SK-N-SH (cell line): ENCODE measurements around the gene ZNF438. TPM values are rescaled to one million over a fixed set of nuclear protein-coding genes. Genes with fewer than 3 reads are reported as not detected.

Experiments used
- CTCF ChIA-PET: fragments of 300-600, 350-600 bp; formaldehyde crosslinking; extraction: SDS; loops from one replicate; lab custom pipeline; 2021; lab: Yijun Ruan, JAX
- POLR2A ChIA-PET: fragments of 350-600 bp; sonication (Branson Sonifier 250); formaldehyde crosslinking; extraction: SDS; loops from one replicate; lab custom pipeline; 2020; ENCODE audit warnings: antibody characterized with exemption, inconsistent platforms; lab: Yijun Ruan, JAX
- DNase-seq: peaks from one replicate; pipeline ENCODE4 v3.0.0; 2012
- H2AFZ ChIP-seq: fragments of 200-600 bp; sonication (generic); 2 replicates; pipeline ENCODE4 v1.8.1; 2016; ENCODE audit warnings: antibody characterized with exemption, mild to moderate bottlenecking, low read depth
- H3F3A ChIP-seq: fragments of 200-600 bp; sonication (generic); replicated peaks from 2 replicates; pipeline ENCODE3; 2016; ENCODE audit warnings: antibody characterized with exemption, mild to moderate bottlenecking; ENCODE audit not compliant: insufficient read depth
- H3K27ac ChIP-seq, 2 experiments: fragments of 200-500 bp in 1 of 2; fragments of 200-600 bp in 1 of 2; sonication (Bioruptor generic) in 1 of 2; sonication (generic), shearing (Covaris generic) in 1 of 2; 2 replicates each; pipeline versions ENCODE4 v1.5.1 to v1.6.1; 2014 to 2016; ENCODE audit warnings: low read depth in 2 of 2, inconsistent platforms in 1 of 2, low read length in 1 of 2, mild to moderate bottlenecking in 1 of 2, mixed read lengths in 1 of 2
- H3K27me3 ChIP-seq: fragments of 200-600 bp; sonication (generic), shearing (Covaris generic); 2 replicates; pipeline ENCODE4 v1.6.1; 2016; ENCODE audit warnings: mixed run types; ENCODE audit not compliant: insufficient read depth
- H3K36me3 ChIP-seq, 2 experiments: fragments of 200-500 bp in 1 of 2; fragments of 200-600 bp in 1 of 2; sonication (Bioruptor generic) in 1 of 2; sonication (generic) in 1 of 2; replicated peaks in 1 of 2; 2 replicates each; pipeline versions ENCODE3 to v1.5.1; 2014 to 2016; ENCODE audit warnings: low read length in 1 of 2, mild to moderate bottlenecking in 1 of 2; ENCODE audit not compliant: insufficient read depth in 2 of 2, control insufficient read depth in 1 of 2
- H3K4me1 ChIP-seq, 2 experiments: fragments of 200-500 bp in 1 of 2; fragments of 200-600 bp in 1 of 2; sonication (Bioruptor generic) in 1 of 2; sonication (generic), shearing (Covaris generic) in 1 of 2; 2 replicates each; pipeline versions ENCODE4 v1.5.1 to v1.6.1; 2014 to 2016; ENCODE audit warnings: low read depth in 1 of 2, low read length in 1 of 2, mixed run types in 1 of 2; ENCODE audit not compliant: insufficient read depth in 2 of 2, control insufficient read depth in 1 of 2
- H3K4me2 ChIP-seq: fragments of 200-600 bp; sonication (generic), shearing (Covaris generic); 2 replicates; pipeline ENCODE4 v1.6.1; 2017; ENCODE audit warnings: mixed run types
- H3K4me3 ChIP-seq, 2 experiments: fragments of 200-500 bp in 1 of 2; fragments of 200-600 bp in 1 of 2; sonication (Bioruptor generic) in 1 of 2; sonication (generic), shearing (Covaris generic) in 1 of 2; 2 replicates each; pipeline versions ENCODE4 v1.5.1 to v1.8.1; 2014 to 2016; ENCODE audit warnings: low read depth in 2 of 2, inconsistent platforms in 1 of 2, low read length in 1 of 2, mild to moderate bottlenecking in 1 of 2, mixed read lengths in 1 of 2, moderate library complexity in 1 of 2
- H3K79me2 ChIP-seq: fragments of 200-600 bp; sonication (generic); 2 replicates; pipeline ENCODE4 v1.8.1; 2017; ENCODE audit warnings: mild to moderate bottlenecking; ENCODE audit not compliant: insufficient read depth
- H3K9ac ChIP-seq: fragments of 200-600 bp; sonication (generic); 2 replicates; pipeline ENCODE4 v1.6.1; 2017; ENCODE audit warnings: mixed run types
- H3K9me2 ChIP-seq: fragments of 200-600 bp; sonication (generic); 2 replicates; pipeline ENCODE4 v1.6.1; 2017; ENCODE audit warnings: mixed run types
- H3K9me3 ChIP-seq: fragments of 200-600 bp; sonication (generic); 2 replicates; pipeline ENCODE4 v1.6.1; 2017; ENCODE audit warnings: mixed run types, mild to moderate bottlenecking, moderate library complexity
- H4K20me1 ChIP-seq: fragments of 200-600 bp; sonication (generic); 2 replicates; pipeline ENCODE4 v1.6.1; 2017; ENCODE audit warnings: mild to moderate bottlenecking, mixed run types; ENCODE audit not compliant: insufficient read depth
- CTCF ChIP-seq: fragments of 200-600 bp; sonication (generic); IDR thresholded peaks from 2 replicates; pipeline ENCODE4 v1.6.1; 2017; ENCODE audit warnings: antibody characterized with exemption, mild to moderate bottlenecking, moderate library complexity
- ELF1 ChIP-seq: IDR thresholded peaks from 2 replicates; pipeline ENCODE4 v1.4.0; 2012
- FOSL2 ChIP-seq: IDR thresholded peaks from 2 replicates; pipeline ENCODE4 v1.4.0; 2012; ENCODE audit warnings: low read depth, mild to moderate bottlenecking, moderate library complexity, borderline replicate concordance
- FOXJ3 ChIP-seq: sonication (generic); formaldehyde crosslinking; IDR thresholded peaks from 2 replicates; pipeline ENCODE4 v1.5.1; 2020; ENCODE audit warnings: mild to moderate bottlenecking, missing genetic modification reagents
- FOXM1 ChIP-seq: IDR thresholded peaks from 2 replicates; pipeline ENCODE4 v1.4.0; 2012; ENCODE audit warnings: low read depth, mild to moderate bottlenecking
- GABPA ChIP-seq: IDR thresholded peaks from 2 replicates; pipeline ENCODE4 v1.4.0; 2012; ENCODE audit warnings: low read depth, mild to moderate bottlenecking
- GATA2 ChIP-seq: sonication (generic); formaldehyde crosslinking; IDR thresholded peaks from 2 replicates; pipeline ENCODE4 v1.5.0; 2020; ENCODE audit warnings: mild to moderate bottlenecking, missing genetic modification reagents
- JUND ChIP-seq: IDR thresholded peaks from 2 replicates; pipeline ENCODE4 v1.4.0; 2012
- MAX ChIP-seq: IDR thresholded peaks from 2 replicates; pipeline ENCODE4 v1.4.0; 2012; ENCODE audit warnings: low read depth
- MEF2A ChIP-seq: IDR thresholded peaks from 2 replicates; pipeline ENCODE4 v1.4.0; 2012; ENCODE audit warnings: low read depth, borderline replicate concordance
- MXI1 ChIP-seq: IDR thresholded peaks from 2 replicates; pipeline ENCODE4 v1.6.1; 2012; ENCODE audit warnings: mild to moderate bottlenecking, low read depth, low read length, improper control_type of control experiment
- RAD21 ChIP-seq: IDR thresholded peaks from 2 replicates; pipeline ENCODE4 v1.6.1; 2012; ENCODE audit warnings: mild to moderate bottlenecking, low read length
- TAF1 ChIP-seq: IDR thresholded peaks from 2 replicates; pipeline ENCODE4 v1.6.1; 2012; ENCODE audit warnings: low read depth, mild to moderate bottlenecking, low read length, moderate library complexity, borderline replicate concordance
- TCF12 ChIP-seq: IDR thresholded peaks from 2 replicates; pipeline ENCODE4 v1.4.0; 2012
- USF1 ChIP-seq: IDR thresholded peaks from 2 replicates; pipeline ENCODE4 v1.4.0; 2012; ENCODE audit warnings: low read depth, borderline replicate concordance
- WGBS: methylation state at CpG from one replicate; pipeline ENCODE4 v1.1.6; 2017; ENCODE audit warnings: low lambda C conversion rate; 5-methylcytosine and 5-hydroxymethylcytosine counted together
- polyA plus RNA-seq, 3 experiments: library from polyadenylated mRNA; depleted of rRNA; stranded (reverse); fragments of >200 nt; gene quantifications; 2 replicates each; pipeline ENCODE4 v1.2.3, GENCODE V29; 2012
- TF ChIP-seq, protein P1 (sequence below): fragments of 150-350 bp; IDR thresholded peaks from 2 replicates; pipeline ENCODE4 v1.6.1; 2016; ENCODE audit warnings: mild to moderate bottlenecking, low read depth, low read length

ZNF438 gene
- polyA plus RNA-seq, 1 of the 3 experiments (the other 2 are of a cell fraction): 2.1 TPM

DNA sequence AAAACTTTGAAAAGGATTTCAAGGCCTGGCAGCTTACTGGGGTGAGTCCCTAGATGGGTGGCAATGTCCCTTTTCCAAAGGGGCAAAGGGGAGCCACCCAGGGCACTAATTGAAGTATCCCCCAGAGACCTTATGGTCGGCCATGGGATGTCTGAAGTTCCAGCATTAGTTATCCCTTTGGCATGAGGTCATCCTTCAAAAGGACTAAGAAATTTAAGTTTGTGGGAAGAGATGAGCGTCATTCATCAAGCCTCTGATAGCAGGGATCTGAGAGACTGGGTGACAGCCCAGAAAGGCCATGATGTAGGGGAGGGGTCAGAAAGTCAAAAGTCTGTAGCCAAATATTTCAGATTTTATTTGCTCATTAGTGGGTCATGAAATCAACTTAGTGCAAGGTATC, 195.3 kb downstream of the ZNF438 start:
- Histone ChIP-seq H3K9me3 (no peaks in the 10 kb centered on the region), H3K4me3 (no peak overlapping the region), H3K4me2 (no peak overlapping the region), H3F3A (no peaks in the 10 kb centered on the region), H3K27me3 (no peaks in the 10 kb centered on the region), H4K20me1 (no peaks in the 10 kb centered on the region), H3K36me3 (no peaks in the 10 kb centered on the region), H3K4me1 (peaks cover 0 to 7% of the 10 kb centered on the region in 2 experiments; a peak in 1 of 4 replicates), H3K79me2 (no peaks in the 10 kb centered on the region), H2AFZ (no peak overlapping the region), H3K27ac (no peak overlapping the region), H3K9ac (no peak overlapping the region), H3K9me2 (no peaks in the 10 kb centered on the region)
- ChIA-PET CTCF (no interaction called here), POLR2A (no interaction called here)
- TF ChIP-seq TCF12 (no peak), MEF2A (no peak)
- 87% methylated on average over 2 of the region's 2 CpGs for WGBS
- DNase-seq: no peak

- H3K9ac ChIP-seq: no peak overlapping the region
- no peak overlapping the region for H3K4me2 ChIP-seq
- H3K27me3 ChIP-seq: no peaks in the 10 kb centered on the region
- no peak for DNase-seq
- ChIA-PET CTCF (no interaction called here), POLR2A (no interaction called here)
- no peaks in the 10 kb centered on the region for H3K9me3 ChIP-seq
- H3K79me2 ChIP-seq: no peaks in the 10 kb centered on the region
- H3K27ac ChIP-seq: no peak overlapping the region
- H2AFZ ChIP-seq: no peak overlapping the region
- no peak overlapping the region for H3K4me3 ChIP-seq
- peaks cover 0 to 11% of the 10 kb centered on the region in 2 experiments; a peak in 1 of 4 replicates for H3K4me1 ChIP-seq
- H3K9me2 ChIP-seq: no peaks in the 10 kb centered on the region
- no peaks in the 10 kb centered on the region for H3K36me3 ChIP-seq
- WGBS: 85% methylated on average over 12 of the region's 12 CpGs
- H4K20me1 ChIP-seq: no peaks in the 10 kb centered on the region
- no peaks in the 10 kb centered on the region for H3F3A ChIP-seq
- TF ChIP-seq TCF12 (no peak), JUND (no peak), TAF1 (no peak), USF1 (no peak), FOXM1 (no peak), FOSL2 (no peak)
- TF ChIP-seq, protein P1, sequence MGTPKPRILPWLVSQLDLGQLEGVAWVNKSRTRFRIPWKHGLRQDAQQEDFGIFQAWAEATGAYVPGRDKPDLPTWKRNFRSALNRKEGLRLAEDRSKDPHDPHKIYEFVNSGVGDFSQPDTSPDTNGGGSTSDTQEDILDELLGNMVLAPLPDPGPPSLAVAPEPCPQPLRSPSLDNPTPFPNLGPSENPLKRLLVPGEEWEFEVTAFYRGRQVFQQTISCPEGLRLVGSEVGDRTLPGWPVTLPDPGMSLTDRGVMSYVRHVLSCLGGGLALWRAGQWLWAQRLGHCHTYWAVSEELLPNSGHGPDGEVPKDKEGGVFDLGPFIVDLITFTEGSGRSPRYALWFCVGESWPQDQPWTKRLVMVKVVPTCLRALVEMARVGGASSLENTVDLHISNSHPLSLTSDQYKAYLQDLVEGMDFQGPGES: no peak
- TF ChIP-seq, all 33 proteins: peak for 0
Measured at GRCh38 chr10:30835146-30835545, 196.5 kb downstream of the ZNF438 start.

- no peak overlapping the region for H2AFZ ChIP-seq
- H4K20me1 ChIP-seq: no peaks in the 10 kb centered on the region
- no peaks in the 10 kb centered on the region for H3F3A ChIP-seq
- H3K27me3 ChIP-seq: no peaks in the 10 kb centered on the region
- H3K9me2 ChIP-seq: no peaks in the 10 kb centered on the region
- ChIA-PET CTCF (interaction anchor here (1.0 to 1.1 kb wide), 2 partner anchors 22 to 50 kb away, joined by 3 read pairs; no protein-coding TSS in a partner anchor), POLR2A (no interaction called here)
- WGBS: 60% methylated on average over 3 of the region's 3 CpGs
- no peaks in the 10 kb centered on the region for H3K79me2 ChIP-seq
- H3K4me2 ChIP-seq: no peak overlapping the region
- no peak for DNase-seq
- no peak overlapping the region for H3K9ac ChIP-seq
- H3K9me3 ChIP-seq: no peaks in the 10 kb centered on the region
- TF ChIP-seq MXI1 (no peak), MAX (no peak), GABPA (no peak), RAD21 (no peak), ELF1 (no peak), FOXJ3 (CRISPR knock-in tag) (no peak), USF1 (no peak), GATA2 (CRISPR knock-in tag) (no peak), CTCF (no peak)
- H3K4me3 ChIP-seq: no peak overlapping the region
- H3K27ac ChIP-seq: no peak overlapping the region
- H3K4me1 ChIP-seq: peaks cover 0 to 11% of the 10 kb centered on the region in 2 experiments; a peak in 1 of 4 replicates
- no peaks in the 10 kb centered on the region for H3K36me3 ChIP-seq
Measured at GRCh38 chr10:30834651-30835050, 197.0 kb downstream of the ZNF438 start.
